ENCODE results near the gene TBC1D5. TPM values are rescaled to one million over a fixed set of nuclear protein-coding genes. Genes with fewer than 3 reads are reported as not detected.
"Not testable (repeated sequence)": the region's sequence is repeated elsewhere in the genome, so short reads cannot be mapped to it uniquely, and the experiment has no call there.

Gene TBC1D5
- total RNA-seq, 1 experiment from 2014 or later: 26.1 TPM

DNA sequence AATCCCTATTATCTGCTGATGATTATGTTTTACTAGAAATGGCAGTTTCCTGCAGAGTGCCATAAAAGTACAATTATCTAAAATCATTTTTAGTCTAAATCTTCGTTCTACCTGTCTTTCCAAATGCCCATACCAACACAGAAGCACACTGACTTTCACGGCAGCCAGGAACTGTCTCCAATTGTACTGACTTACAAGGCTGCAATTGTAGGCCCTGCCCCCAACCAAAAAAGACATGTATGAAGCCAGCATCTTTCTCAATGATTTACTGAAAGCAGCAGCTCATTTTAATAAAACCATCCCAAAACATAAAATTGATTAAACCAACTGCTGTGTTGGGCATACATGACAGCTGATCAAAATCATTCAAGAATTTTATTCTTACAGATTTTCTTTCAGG, 119.0 kb downstream of the TBC1D5 start (continued):
- TF ChIP-seq, protein P1, sequence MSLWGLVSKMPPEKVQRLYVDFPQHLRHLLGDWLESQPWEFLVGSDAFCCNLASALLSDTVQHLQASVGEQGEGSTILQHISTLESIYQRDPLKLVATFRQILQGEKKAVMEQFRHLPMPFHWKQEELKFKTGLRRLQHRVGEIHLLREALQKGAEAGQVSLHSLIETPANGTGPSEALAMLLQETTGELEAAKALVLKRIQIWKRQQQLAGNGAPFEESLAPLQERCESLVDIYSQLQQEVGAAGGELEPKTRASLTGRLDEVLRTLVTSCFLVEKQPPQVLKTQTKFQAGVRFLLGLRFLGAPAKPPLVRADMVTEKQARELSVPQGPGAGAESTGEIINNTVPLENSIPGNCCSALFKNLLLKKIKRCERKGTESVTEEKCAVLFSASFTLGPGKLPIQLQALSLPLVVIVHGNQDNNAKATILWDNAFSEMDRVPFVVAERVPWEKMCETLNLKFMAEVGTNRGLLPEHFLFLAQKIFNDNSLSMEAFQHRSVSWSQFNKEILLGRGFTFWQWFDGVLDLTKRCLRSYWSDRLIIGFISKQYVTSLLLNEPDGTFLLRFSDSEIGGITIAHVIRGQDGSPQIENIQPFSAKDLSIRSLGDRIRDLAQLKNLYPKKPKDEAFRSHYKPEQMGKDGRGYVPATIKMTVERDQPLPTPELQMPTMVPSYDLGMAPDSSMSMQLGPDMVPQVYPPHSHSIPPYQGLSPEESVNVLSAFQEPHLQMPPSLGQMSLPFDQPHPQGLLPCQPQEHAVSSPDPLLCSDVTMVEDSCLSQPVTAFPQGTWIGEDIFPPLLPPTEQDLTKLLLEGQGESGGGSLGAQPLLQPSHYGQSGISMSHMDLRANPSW (CRISPR knock-in tag; conservative IDR thresholded peaks at IDR 0.05; ENCODE audit: low read depth): no peak
- no peak for TF ChIP-seq NFE2L1 (CRISPR knock-in tag; IDR thresholded peaks at IDR 0.05)
- TF ChIP-seq, protein P2, sequence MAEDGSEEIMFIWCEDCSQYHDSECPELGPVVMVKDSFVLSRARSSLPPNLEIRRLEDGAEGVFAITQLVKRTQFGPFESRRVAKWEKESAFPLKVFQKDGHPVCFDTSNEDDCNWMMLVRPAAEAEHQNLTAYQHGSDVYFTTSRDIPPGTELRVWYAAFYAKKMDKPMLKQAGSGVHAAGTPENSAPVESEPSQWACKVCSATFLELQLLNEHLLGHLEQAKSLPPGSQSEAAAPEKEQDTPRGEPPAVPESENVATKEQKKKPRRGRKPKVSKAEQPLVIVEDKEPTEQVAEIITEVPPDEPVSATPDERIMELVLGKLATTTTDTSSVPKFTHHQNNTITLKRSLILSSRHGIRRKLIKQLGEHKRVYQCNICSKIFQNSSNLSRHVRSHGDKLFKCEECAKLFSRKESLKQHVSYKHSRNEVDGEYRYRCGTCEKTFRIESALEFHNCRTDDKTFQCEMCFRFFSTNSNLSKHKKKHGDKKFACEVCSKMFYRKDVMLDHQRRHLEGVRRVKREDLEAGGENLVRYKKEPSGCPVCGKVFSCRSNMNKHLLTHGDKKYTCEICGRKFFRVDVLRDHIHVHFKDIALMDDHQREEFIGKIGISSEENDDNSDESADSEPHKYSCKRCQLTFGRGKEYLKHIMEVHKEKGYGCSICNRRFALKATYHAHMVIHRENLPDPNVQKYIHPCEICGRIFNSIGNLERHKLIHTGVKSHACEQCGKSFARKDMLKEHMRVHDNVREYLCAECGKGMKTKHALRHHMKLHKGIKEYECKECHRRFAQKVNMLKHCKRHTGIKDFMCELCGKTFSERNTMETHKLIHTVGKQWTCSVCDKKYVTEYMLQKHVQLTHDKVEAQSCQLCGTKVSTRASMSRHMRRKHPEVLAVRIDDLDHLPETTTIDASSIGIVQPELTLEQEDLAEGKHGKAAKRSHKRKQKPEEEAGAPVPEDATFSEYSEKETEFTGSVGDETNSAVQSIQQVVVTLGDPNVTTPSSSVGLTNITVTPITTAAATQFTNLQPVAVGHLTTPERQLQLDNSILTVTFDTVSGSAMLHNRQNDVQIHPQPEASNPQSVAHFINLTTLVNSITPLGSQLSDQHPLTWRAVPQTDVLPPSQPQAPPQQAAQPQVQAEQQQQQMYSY (CRISPR knock-in tag; IDR thresholded peaks at IDR 0.05): no peak
- no peak for TF ChIP-seq E2F4 (CRISPR knock-in tag; IDR thresholded peaks at IDR 0.05; ENCODE audit: borderline replicate concordance, low read depth)
- TF ChIP-seq, protein P3, sequence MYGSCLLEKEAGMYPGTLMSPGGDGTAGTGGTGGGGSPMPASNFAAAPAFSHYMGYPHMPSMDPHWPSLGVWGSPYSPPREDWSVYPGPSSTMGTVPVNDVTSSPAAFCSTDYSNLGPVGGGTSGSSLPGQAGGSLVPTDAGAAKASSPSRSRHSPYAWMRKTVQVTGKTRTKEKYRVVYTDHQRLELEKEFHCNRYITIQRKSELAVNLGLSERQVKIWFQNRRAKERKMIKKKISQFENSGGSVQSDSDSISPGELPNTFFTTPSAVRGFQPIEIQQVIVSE (CRISPR knock-in tag; IDR thresholded peaks at IDR 0.05; ENCODE audit: borderline replicate concordance): no peak
- no peak for TF ChIP-seq ATF1 (CRISPR knock-in tag; IDR thresholded peaks at IDR 0.05)

- Mint-ChIP-seq H3K27me3 (ENCODE audit: low read depth) (no peaks in the 10 kb centered on the region), H3K27ac (no peak overlapping the region), H3K9me3 (peaks cover 15% of the 10 kb centered on the region), H3K36me3 (peaks cover 14% of the 10 kb centered on the region), H3K4me1 (peaks cover 33% of the 10 kb centered on the region), H3K4me3 (no peak overlapping the region)
- TF ChIP-seq, protein P4, sequence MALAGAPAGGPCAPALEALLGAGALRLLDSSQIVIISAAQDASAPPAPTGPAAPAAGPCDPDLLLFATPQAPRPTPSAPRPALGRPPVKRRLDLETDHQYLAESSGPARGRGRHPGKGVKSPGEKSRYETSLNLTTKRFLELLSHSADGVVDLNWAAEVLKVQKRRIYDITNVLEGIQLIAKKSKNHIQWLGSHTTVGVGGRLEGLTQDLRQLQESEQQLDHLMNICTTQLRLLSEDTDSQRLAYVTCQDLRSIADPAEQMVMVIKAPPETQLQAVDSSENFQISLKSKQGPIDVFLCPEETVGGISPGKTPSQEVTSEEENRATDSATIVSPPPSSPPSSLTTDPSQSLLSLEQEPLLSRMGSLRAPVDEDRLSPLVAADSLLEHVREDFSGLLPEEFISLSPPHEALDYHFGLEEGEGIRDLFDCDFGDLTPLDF (CRISPR knock-in tag; IDR thresholded peaks at IDR 0.05): no peak
- TF ChIP-seq NFYB (CRISPR knock-in tag; conservative IDR thresholded peaks at IDR 0.05; ENCODE audit: low read depth) (no peak), CREB1 (CRISPR knock-in tag; IDR thresholded peaks at IDR 0.05) (no peak)
- TF ChIP-seq, protein P5, sequence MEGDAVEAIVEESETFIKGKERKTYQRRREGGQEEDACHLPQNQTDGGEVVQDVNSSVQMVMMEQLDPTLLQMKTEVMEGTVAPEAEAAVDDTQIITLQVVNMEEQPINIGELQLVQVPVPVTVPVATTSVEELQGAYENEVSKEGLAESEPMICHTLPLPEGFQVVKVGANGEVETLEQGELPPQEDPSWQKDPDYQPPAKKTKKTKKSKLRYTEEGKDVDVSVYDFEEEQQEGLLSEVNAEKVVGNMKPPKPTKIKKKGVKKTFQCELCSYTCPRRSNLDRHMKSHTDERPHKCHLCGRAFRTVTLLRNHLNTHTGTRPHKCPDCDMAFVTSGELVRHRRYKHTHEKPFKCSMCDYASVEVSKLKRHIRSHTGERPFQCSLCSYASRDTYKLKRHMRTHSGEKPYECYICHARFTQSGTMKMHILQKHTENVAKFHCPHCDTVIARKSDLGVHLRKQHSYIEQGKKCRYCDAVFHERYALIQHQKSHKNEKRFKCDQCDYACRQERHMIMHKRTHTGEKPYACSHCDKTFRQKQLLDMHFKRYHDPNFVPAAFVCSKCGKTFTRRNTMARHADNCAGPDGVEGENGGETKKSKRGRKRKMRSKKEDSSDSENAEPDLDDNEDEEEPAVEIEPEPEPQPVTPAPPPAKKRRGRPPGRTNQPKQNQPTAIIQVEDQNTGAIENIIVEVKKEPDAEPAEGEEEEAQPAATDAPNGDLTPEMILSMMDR (IDR thresholded peaks at IDR 0.05): no peak
- ATAC-seq: no peak; the same call in 1 of the 2 replicates
- ChIA-PET POLR2A (no interaction called here), CTCF (interaction anchor here (1.0 to 2.4 kb wide), 2 partner anchors 25 to 221 kb away, joined by 4 to 7 read pairs; no protein-coding TSS in a partner anchor)
- DNase-seq (ENCODE audit: low spot score): no peak
Observed at GRCh38 chr3:17619968-17620367, 122.5 kb downstream of the TBC1D5 start.

DNA sequence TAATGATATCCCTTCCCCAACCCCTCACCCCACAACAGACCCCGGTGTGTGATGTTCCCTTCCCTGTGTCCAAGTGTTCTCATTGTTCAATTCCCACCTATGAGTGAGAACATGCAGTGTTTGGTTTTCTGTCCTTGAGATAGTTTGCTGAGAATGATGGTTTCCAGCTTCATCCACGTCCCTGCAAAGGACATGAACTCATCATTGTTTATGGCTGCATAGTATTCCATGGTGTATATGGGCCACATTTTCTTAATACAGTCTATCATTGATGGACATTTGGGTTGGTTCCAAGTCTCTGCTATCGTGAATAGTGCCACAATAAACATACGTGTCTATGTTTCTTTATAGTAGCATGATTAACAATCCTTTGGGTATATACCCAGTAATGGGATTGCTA, 129.4 kb downstream of the TBC1D5 start:
- H3K27ac Mint-ChIP-seq; POLR2A ChIA-PET; H3K4me3 Mint-ChIP-seq; H3K27me3 Mint-ChIP-seq (ENCODE audit: low read depth); ATAC-seq; CTCF ChIA-PET; DNase-seq (ENCODE audit: low spot score): not testable (repeated sequence)
- Mint-ChIP-seq H3K9me3 (peaks cover 31% of the 10 kb centered on the region), H3K4me1 (peaks cover 13% of the 10 kb centered on the region), H3K36me3 (peaks cover 26% of the 10 kb centered on the region)

Measured in WTC11 (cell line).